ENCODE data around the gene CAMK1. TPM values are rescaled to one million over a fixed set of nuclear protein-coding genes. Genes with fewer than 3 reads are reported as not detected.

CAMK1 gene
- total and polyA plus RNA-seq, 2 donors (not counting 1 experiment from before 2014, with no cell fraction given), result 27.7 to 64.2 TPM

GRCh38 chr3:9785602-9786001 lies 15.9 kb upstream of the CAMK1 start:
- Histone ChIP-seq H3K36me3 (ENCODE audit: control insufficient read depth, insufficient read depth, low read length) (peaks cover 29% of the 10 kb centered on the region), H3K27ac (ENCODE audit: insufficient read depth, low read length) (no peak overlapping the region), H3K4me2 (ENCODE audit: extremely low read depth, insufficient read depth, low read length) (no peak overlapping the region), H3K27me3 (ENCODE audit: control insufficient read depth, insufficient read depth, low read length) (no peaks in the 10 kb centered on the region), H3K79me2 (ENCODE audit: control insufficient read depth, insufficient read depth, low read length) (no peaks in the 10 kb centered on the region), H3K9ac (ENCODE audit: insufficient read depth, low read length) (no peak overlapping the region), H3K9me3 (ENCODE audit: control insufficient read depth, insufficient read depth, low read depth, low read length) (no peaks in the 10 kb centered on the region), H4K20me1 (ENCODE audit: control insufficient read depth, extremely low read depth, insufficient read depth, low read length) (no peaks in the 10 kb centered on the region), H3K4me1 (ENCODE audit: control insufficient read depth, extremely low read depth, insufficient read depth, low read length) (no peaks in the 10 kb centered on the region), H2AFZ (ENCODE audit: low read length) (no peak overlapping the region), H3K4me3 (replicated peaks in 1 of 4; ENCODE audit: control extremely low read depth in 1 of 4, insufficient read depth in 1 of 4, low read depth in 3 of 4, low read length in 4 of 4) (no peak overlapping the region)
- TF ChIP-seq CTCF (conservative IDR thresholded peaks at IDR 0.05 in 1 of 2, IDR thresholded peaks at IDR 0.05 in 1 of 2; ENCODE audit: low read depth in 1 of 2, low read length in 2 of 2), result no peak
- no peak for TF ChIP-seq EZH2 (IDR thresholded peaks at IDR 0.05; ENCODE audit: low read length, missing control alignments)
- DNase-seq (ENCODE audit: low read depth in 2 of 2), result no peak

GRCh38 chr3:9784965-9785364 lies 15.2 kb upstream of the CAMK1 start:
- peak in 1 of 2 donors; percentile 52 for DNase-seq (ENCODE audit: low read depth in 2 of 2)
- TF ChIP-seq EZH2 (IDR thresholded peaks at IDR 0.05; ENCODE audit: low read length, missing control alignments) (no peak), CTCF (conservative IDR thresholded peaks at IDR 0.05 in 1 of 2, IDR thresholded peaks at IDR 0.05 in 1 of 2; ENCODE audit: low read depth in 1 of 2, low read length in 2 of 2) (no peak)
- Histone ChIP-seq H3K27me3 (ENCODE audit: control insufficient read depth, insufficient read depth, low read length) (no peaks in the 10 kb centered on the region), H3K9ac (ENCODE audit: insufficient read depth, low read length) (no peak overlapping the region), H3K4me2 (ENCODE audit: extremely low read depth, insufficient read depth, low read length) (no peak overlapping the region), H3K4me3 (replicated peaks in 1 of 4; ENCODE audit: control extremely low read depth in 1 of 4, insufficient read depth in 1 of 4, low read depth in 3 of 4, low read length in 4 of 4) (no peak overlapping the region), H4K20me1 (ENCODE audit: control insufficient read depth, extremely low read depth, insufficient read depth, low read length) (no peaks in the 10 kb centered on the region), H3K9me3 (ENCODE audit: control insufficient read depth, insufficient read depth, low read depth, low read length) (no peaks in the 10 kb centered on the region), H2AFZ (ENCODE audit: low read length) (no peak overlapping the region), H3K4me1 (ENCODE audit: control insufficient read depth, extremely low read depth, insufficient read depth, low read length) (no peaks in the 10 kb centered on the region), H3K27ac (ENCODE audit: insufficient read depth, low read length) (no peak overlapping the region), H3K36me3 (ENCODE audit: control insufficient read depth, insufficient read depth, low read length) (peaks cover 31% of the 10 kb centered on the region), H3K79me2 (ENCODE audit: control insufficient read depth, insufficient read depth, low read length) (no peaks in the 10 kb centered on the region)

GRCh38 chr3:9783954-9784353 lies 14.2 kb upstream of the CAMK1 start:
- H3K36me3 ChIP-seq (ENCODE audit: control insufficient read depth, insufficient read depth, low read length), result peaks cover 24% of the 10 kb centered on the region
- no peak overlapping the region for H3K27ac ChIP-seq (ENCODE audit: insufficient read depth, low read length)
- no peak overlapping the region for H3K9ac ChIP-seq (ENCODE audit: insufficient read depth, low read length)
- H4K20me1 ChIP-seq (ENCODE audit: control insufficient read depth, extremely low read depth, insufficient read depth, low read length), result no peaks in the 10 kb centered on the region
- TF ChIP-seq EZH2 (IDR thresholded peaks at IDR 0.05; ENCODE audit: low read length, missing control alignments) (no peak), CTCF (conservative IDR thresholded peaks at IDR 0.05 in 1 of 2, IDR thresholded peaks at IDR 0.05 in 1 of 2; ENCODE audit: low read depth in 1 of 2, low read length in 2 of 2) (no peak)
- H3K9me3 ChIP-seq (ENCODE audit: control insufficient read depth, insufficient read depth, low read depth, low read length), result no peaks in the 10 kb centered on the region
- H3K4me2 ChIP-seq (ENCODE audit: extremely low read depth, insufficient read depth, low read length), result no peak overlapping the region
- no peak overlapping the region for H3K4me3 ChIP-seq (replicated peaks in 1 of 4; ENCODE audit: control extremely low read depth in 1 of 4, insufficient read depth in 1 of 4, low read depth in 3 of 4, low read length in 4 of 4)
- no peak for DNase-seq (ENCODE audit: low read depth in 2 of 2)
- no peaks in the 10 kb centered on the region for H3K4me1 ChIP-seq (ENCODE audit: control insufficient read depth, extremely low read depth, insufficient read depth, low read length)
- no peaks in the 10 kb centered on the region for H3K27me3 ChIP-seq (ENCODE audit: control insufficient read depth, insufficient read depth, low read length)
- no peak overlapping the region for H2AFZ ChIP-seq (ENCODE audit: low read length)
- H3K79me2 ChIP-seq (ENCODE audit: control insufficient read depth, insufficient read depth, low read length), result no peaks in the 10 kb centered on the region
